ENCODE results near the gene RNF207. TPM values are rescaled to one million over a fixed set of nuclear protein-coding genes. Genes with fewer than 3 reads are reported as not detected.
A peak's percentile ranks its signal among the peaks of the same experiment; 100 is the strongest.

Gene RNF207
- total and polyA plus RNA-seq, 4 donors, result 8.0 to 14.4 (median 12.3) TPM

- peaks cover 0 to 5% (median 2%) of the 10 kb centered on the region in 4 donors for H3K36me3 ChIP-seq (ENCODE audit: control insufficient read depth in 4 of 4, insufficient read depth in 4 of 4, low read length in 4 of 4)
- H3K27ac ChIP-seq (ENCODE audit: low read depth in 1 of 2, low read length in 1 of 2), result no peak within 1 kb of the TSS
- ATAC-seq (ENCODE audit: insufficient read depth, low FRiP score) (no peak), DNase-seq (no peak)
- WGBS, 2 donors, result 1 to 2% methylated on average over 33 to 57 of the region's 57 CpGs
- no peak within 1 kb of the TSS for H3K9ac ChIP-seq (ENCODE audit: insufficient read depth in 1 of 2, low read length in 2 of 2)
- no peak for TF ChIP-seq CTCF (IDR thresholded peaks at IDR 0.05; ENCODE audit: control extremely low read depth, extremely low read depth)
- peaks cover 0 to 18% (median under 1%) of the 10 kb centered on the region in 5 donors for H3K4me1 ChIP-seq (ENCODE audit: control insufficient read depth in 5 of 5, insufficient read depth in 5 of 5, low read length in 5 of 5)
- peaks cover 0 to 1% (median 0%) of the 10 kb centered on the region in 4 donors for H3K9me3 ChIP-seq (ENCODE audit: control insufficient read depth in 4 of 4, insufficient read depth in 3 of 4, low read length in 3 of 4)
- no peak within 1 kb of the TSS for H3K4me3 ChIP-seq
- H3K27me3 ChIP-seq (ENCODE audit: control insufficient read depth in 3 of 3, insufficient read depth in 3 of 3, low read length in 2 of 3), result peaks cover 10 to 49% (median 29%) of the 10 kb centered on the region in 3 donors
These were observed 25.6 kb upstream of the RNF207 start, which contains the start of gene CHD5 for GRCh38 chr1:6180268-6180706. Gene CHD5 (minus strand): TSS chr1:6180321. CDS start chr1:6180023, 298 bp downstream.

DNA sequence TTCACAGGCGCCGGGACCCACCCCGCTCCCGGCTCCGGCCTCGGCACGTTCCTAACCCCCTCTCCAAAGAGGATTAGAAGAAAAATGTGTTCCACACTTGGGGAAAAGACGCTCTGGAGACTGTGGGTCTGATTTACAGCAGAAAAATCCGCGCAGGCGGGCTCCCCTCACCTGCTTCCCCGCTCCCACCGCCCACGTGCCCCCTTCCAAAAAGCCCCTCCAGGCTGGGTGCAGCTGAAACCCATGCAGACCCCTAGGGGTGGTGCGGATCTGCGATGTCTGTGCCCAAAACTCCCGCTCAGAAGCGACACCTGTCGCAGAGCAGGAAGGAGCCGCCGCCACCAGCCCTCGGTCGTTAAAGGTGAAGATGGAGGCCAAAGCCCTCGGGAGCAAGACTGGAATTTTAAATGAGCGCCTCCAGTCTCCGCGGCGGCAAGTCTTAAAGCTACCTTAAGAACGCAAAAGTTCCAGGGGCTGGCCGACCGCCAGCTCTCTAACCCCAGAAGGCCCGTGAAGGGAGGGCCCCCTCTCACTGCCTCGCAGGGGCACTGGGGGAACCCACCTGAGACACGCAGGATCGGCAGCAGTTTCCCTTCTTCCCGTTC, 25.1 kb upstream of the RNF207 start:
- WGBS, 2 donors, result 3 to 4% methylated on average over 36 of the region's 36 CpGs
- no peaks in the 10 kb centered on the region for H3K9me3 ChIP-seq (ENCODE audit: control insufficient read depth in 4 of 4, insufficient read depth in 3 of 4, low read length in 3 of 4)
- peaks cover 10 to 44% (median 29%) of the 10 kb centered on the region in 3 donors for H3K27me3 ChIP-seq (ENCODE audit: control insufficient read depth in 3 of 3, insufficient read depth in 3 of 3, low read length in 2 of 3)
- H3K4me3 ChIP-seq, result no peak overlapping the region
- ATAC-seq (ENCODE audit: insufficient read depth, low FRiP score) (no peak), DNase-seq (peak in 1 of 3 donors; percentile 1)
- peaks cover 0 to 9% (median 5%) of the 10 kb centered on the region in 4 donors for H3K36me3 ChIP-seq (ENCODE audit: control insufficient read depth in 4 of 4, insufficient read depth in 4 of 4, low read length in 4 of 4)
- TF ChIP-seq CTCF (IDR thresholded peaks at IDR 0.05; ENCODE audit: control extremely low read depth, extremely low read depth), result no peak
- H3K9ac ChIP-seq (ENCODE audit: insufficient read depth in 1 of 2, low read length in 2 of 2), result no peak overlapping the region
- peaks cover 0 to 20% (median 4%) of the 10 kb centered on the region in 5 donors for H3K4me1 ChIP-seq (ENCODE audit: control insufficient read depth in 5 of 5, insufficient read depth in 5 of 5, low read length in 5 of 5)
- H3K27ac ChIP-seq (ENCODE audit: low read depth in 1 of 2, low read length in 1 of 2), result no peak overlapping the region

GRCh38 chr1:6181347-6181770, 24.6 kb upstream of the RNF207 start:
- ATAC-seq (ENCODE audit: insufficient read depth, low FRiP score) (no peak), DNase-seq (peak in 1 of 3 donors; percentile 2)
- no peak for TF ChIP-seq CTCF (IDR thresholded peaks at IDR 0.05; ENCODE audit: control extremely low read depth, extremely low read depth)
- Histone ChIP-seq H3K27me3 (ENCODE audit: control insufficient read depth in 3 of 3, insufficient read depth in 3 of 3, low read length in 2 of 3) (peaks cover 9 to 39% (median 28%) of the 10 kb centered on the region in 3 donors), H3K9ac (ENCODE audit: insufficient read depth in 1 of 2, low read length in 2 of 2) (no peak overlapping the region), H3K9me3 (ENCODE audit: control insufficient read depth in 4 of 4, insufficient read depth in 3 of 4, low read length in 3 of 4) (no peaks in the 10 kb centered on the region), H3K27ac (ENCODE audit: low read depth in 1 of 2, low read length in 1 of 2) (no peak overlapping the region), H3K4me1 (ENCODE audit: control insufficient read depth in 5 of 5, insufficient read depth in 5 of 5, low read length in 5 of 5) (peaks cover 0 to 20% (median 4%) of the 10 kb centered on the region in 5 donors), H3K4me3 (no peak overlapping the region), H3K36me3 (ENCODE audit: control insufficient read depth in 4 of 4, insufficient read depth in 4 of 4, low read length in 4 of 4) (peaks cover 0 to 10% (median 5%) of the 10 kb centered on the region in 4 donors)
- 7 to 11% methylated on average over 10 of the region's 10 CpGs for WGBS, 2 donors
